Stimulated activated CD8-positive, alpha-beta memory T cell treated with anti-CD3 and anti-CD28 coated beads, Interleukin-2, amount 100 ng/mL, for 1 hour (primary cell): ENCODE results near the gene COX4I1.

Experiments
- DNase-seq, 2 donors: peaks; one replicate each; pipeline ENCODE4 v3.0.0-alpha.2; 2020; ENCODE audit warnings: low read depth in 2 of 2

Gene COX4I1

GRCh38 chr16:85799497-85800320 is at the start of gene COX4I1, which contains the start of gene EMC8:
COX4I1 (plus strand) TSS chr16:85799695; CDS start chr16:85801206, 1,511 bp downstream.
EMC8 (minus strand) TSS chr16:85799544; CDS start chr16:85799295, 249 bp downstream.
- peak; percentile 83 to 84 for DNase-seq

DNA sequence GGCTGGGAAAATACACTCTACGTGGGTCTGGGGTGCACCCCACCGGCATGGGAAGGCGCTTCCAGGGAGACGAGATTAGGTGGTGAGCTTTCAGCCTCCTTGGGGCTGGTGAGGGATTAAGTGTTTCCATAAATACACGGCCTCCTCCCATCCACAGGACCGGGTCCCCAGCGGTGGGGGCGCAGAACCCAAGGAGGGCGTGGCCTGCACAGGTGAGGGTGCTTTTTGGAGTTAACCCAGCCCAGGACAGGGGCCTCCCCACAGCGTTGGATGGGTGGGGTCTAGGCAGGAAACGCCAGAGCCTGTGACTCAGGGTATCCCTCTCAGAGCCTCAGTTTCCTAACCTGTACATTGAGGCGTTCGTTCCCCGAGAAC is 49.7 kb upstream of the COX4I1 start:
- DNase-seq: no peak

- no peak for DNase-seq
Observed at GRCh38 chr16:85750146-85750826, 49.2 kb upstream of the COX4I1 start.

DNA sequence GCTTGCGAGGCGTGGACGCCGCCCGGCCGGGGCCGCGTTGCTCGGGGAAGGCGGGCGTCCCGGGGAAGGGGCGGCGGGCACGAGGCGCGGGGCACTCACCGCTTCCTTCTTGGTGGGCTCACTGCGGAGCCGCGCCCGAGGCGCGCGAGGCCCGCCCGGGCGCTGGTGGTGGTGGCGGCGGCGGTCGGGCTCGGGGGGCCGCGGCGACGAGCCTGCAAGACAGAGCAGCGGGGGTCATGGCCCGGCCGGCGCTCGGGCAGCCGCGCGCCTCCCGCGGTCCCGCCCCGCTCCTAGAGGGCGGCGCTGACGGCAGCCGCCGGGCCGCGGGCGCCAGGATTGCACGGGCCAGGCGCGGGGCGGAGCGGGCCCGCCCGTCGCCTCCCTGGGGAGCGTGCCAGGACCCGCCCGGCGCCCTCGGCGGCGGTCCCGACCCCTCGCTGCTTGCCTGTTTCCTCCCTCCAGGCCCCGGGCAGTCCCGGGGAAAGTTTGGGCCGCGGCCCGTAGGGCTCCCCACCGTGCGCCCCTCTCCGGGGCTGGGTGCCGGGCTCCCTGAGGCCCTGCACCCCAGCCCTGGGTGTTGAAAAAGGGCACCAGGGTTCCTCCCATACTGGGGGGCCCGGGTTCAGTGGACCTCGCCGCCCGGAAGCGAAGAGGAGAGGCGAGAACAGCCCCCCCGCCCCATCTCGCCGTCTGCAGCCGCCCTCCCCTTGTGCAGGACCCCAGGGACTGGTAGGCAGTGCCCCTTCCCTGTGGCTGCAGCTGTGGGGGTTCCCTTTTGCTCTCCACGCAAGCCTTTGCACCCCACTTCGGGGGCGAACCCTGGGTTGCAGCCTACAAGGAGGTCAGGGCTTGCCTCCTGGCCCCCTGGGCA is 48.4 kb upstream of the COX4I1 start, which contains the start of gene C16orf74:
Gene C16orf74, minus strand, starts transcription at position 270 of the 871 bp plus-strand sequence. CDS start 15,879 bp downstream, outside the sequence.
- no peak for DNase-seq

- no peak for DNase-seq
Observed at GRCh38 chr16:85751698-85752501, 47.6 kb upstream of the COX4I1 start.

GRCh38 chr16:85752511-85753420 is 46.7 kb upstream of the COX4I1 start:
- no peak for DNase-seq

DNA sequence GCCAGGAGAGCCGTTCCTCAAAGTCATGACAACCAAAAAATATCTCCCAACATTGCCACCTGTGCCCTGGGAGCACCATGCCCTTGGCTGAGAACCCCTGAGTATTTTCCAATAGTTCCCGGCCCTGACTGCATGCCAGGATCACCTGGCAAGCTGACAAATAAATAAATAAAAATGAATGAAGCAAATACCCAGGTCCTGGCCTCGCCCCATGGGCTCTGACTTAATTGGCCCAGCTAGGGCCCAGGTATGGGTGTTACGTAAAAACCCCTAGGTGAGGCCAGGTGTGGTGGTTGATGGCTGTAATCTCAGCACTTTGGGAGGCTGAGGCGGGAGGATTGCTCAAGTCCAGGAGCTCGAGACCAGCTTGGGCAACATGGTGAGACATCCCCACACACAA is 45.9 kb upstream of the COX4I1 start:
- no peak for DNase-seq

GRCh38 chr16:85753976-85754375 is 45.5 kb upstream of the COX4I1 start:
- no peak for DNase-seq

GRCh38 chr16:85754413-85754812 is 45.1 kb upstream of the COX4I1 start:
- no peak for DNase-seq

DNA sequence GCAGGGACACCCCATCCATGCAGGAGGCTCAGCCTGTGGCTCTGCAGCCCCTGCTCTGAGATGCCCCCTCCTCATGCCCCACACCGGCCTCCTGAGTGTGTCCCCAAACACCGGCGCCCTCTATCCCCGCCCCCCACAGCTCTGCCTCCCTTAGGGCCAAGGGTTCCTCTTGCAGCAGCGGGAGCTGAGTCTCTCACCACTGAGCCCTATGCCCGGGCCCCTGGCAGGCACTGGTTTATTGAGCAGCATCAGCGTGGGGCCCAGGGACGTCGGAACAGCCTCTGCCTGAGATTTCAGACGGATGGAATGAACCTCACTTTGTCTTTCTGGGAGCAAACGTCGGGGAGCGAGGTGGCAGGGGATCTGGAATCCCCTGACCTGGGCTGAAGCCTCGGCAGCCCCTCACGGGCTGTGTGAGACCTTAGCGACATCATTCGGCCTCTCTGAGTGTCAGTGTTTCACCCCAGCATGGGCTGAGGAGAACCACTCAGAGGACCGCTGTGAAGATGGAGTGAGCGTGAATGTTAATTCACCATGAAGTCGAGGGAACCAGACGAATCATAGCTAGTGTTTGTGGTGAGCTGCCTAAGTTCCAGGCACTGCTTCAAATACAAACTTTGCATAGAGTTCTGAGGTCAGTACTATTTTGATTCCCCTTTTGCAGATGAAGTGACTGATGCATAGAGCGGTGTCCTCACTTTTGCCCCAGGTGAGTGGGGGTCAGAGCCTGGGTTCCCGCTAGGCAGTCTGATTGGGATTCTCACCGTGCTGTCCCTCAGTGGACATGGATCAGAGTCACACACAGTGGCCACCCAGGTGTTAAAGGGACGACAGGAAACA is 43.3 kb upstream of the COX4I1 start:
- DNase-seq: no peak

- no peak for DNase-seq
Observed at GRCh38 chr16:85757341-85757822, 42.1 kb upstream of the COX4I1 start.

GRCh38 chr16:85759136-85759535 is 40.4 kb upstream of the COX4I1 start:
- DNase-seq: no peak

- no peak for DNase-seq
Observed at GRCh38 chr16:85759631-85760419, 39.7 kb upstream of the COX4I1 start.

DNA sequence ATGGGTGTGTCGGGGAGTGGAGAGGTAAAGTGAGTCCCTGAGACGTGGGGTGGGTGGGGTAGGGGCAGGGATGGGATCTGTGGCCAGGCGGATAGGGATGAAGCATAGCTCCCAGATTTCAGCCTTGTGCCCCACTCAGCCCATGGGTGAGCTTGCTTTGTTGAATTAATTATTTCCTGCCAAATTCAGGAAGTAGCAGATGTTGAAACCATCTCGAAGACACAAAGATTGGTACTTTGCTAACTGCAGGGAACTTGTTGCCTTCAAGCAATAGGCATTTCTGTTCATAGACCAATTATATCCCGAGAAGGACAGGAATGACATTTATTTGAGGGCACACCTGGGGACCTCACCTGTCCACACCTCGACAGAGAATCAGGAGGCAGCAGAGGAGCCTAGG is 37.6 kb upstream of the COX4I1 start:
- no peak for DNase-seq

- no peak for DNase-seq
Observed at GRCh38 chr16:85762970-85763369, 36.5 kb upstream of the COX4I1 start.

- DNase-seq: no peak
Observed at GRCh38 chr16:85763616-85764015, 35.9 kb upstream of the COX4I1 start.

- no peak for DNase-seq
Observed at GRCh38 chr16:85765211-85765610, 34.3 kb upstream of the COX4I1 start.

DNA sequence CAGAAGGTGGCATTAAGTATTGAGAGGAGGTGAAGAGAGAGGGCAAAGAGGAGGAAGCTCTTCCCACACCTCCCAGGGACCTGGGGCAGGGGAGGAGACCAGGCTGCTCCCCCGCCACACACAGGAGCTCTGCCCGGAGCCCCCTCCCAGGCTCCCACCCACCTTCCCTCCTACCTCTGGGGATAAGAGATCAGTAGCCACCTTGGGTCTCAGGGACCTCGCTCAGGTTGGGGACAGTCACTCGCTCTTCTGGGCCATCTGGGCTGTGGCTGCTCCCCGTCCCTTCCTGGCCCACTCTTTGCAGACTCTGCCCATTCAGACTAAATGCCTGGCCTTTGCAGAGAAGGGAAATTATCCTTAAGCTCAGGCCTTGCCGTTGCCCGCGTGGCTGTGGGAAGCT is 33.7 kb upstream of the COX4I1 start:
- DNase-seq: no peak
